Measurements from ENCODE around the gene ANKRD37.

The ANKRD37 gene

DNA sequence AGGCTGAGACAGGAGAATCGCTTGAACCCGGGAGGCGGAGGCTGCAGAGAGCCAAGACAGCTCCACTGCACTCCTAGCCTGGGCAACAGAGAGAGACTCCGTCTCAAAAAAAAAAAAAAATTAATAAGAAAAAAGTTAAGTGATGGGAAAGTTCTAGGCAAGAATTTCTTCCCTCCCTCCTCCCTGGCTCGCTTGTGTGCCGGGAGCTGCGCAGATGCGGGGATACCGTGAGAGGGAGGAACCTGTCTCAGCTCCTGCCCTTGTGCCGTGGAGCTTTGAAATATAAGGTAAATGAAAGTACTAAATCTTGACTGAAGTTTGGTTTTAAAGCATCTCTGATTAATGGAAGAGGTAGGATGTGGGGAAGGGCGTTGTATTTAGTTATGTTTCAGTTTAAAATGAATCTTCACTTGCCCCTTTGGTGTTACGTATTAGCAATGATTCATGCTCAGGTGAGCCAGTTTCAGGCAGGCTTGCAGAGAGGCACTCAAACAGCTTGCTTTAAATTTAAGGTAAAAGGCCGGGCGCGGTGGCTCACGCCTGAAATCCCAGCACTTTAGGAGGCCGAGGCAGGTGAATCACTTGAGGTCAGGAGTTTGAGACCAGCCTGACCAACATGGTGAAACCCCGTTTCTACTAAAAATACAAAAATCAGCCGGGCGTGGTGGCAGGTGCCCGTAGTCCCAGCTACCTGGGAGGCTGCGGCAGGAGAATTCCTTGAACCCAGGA lies 30.5 kb downstream of the ANKRD37 start:
- H3K9ac ChIP-seq (ENCODE audit: low read length), result no peak overlapping the region
- no peaks in the 10 kb centered on the region for H3K9me3 ChIP-seq (ENCODE audit: low read length)

GRCh38 chr4:185429660-185430059 lies 33.0 kb downstream of the ANKRD37 start:
- H3K4me1 ChIP-seq (ENCODE audit: insufficient read depth, low read length), result peaks cover 4% of the 10 kb centered on the region
- no peaks in the 10 kb centered on the region for H3K36me3 ChIP-seq (ENCODE audit: insufficient read depth, low read length)
- no peak overlapping the region for H3K27ac ChIP-seq (ENCODE audit: low read depth, low read length)
- H3K9me3 ChIP-seq (ENCODE audit: low read length), result no peaks in the 10 kb centered on the region
- no peak overlapping the region for H3K4me3 ChIP-seq (ENCODE audit: low read depth in 1 of 2, low read length in 2 of 2)
- H3K27me3 ChIP-seq (ENCODE audit: control insufficient read depth in 1 of 2, insufficient read depth in 2 of 2, low read length in 2 of 2), result no peaks in the 10 kb centered on the region
- H3K9ac ChIP-seq (ENCODE audit: low read length), result no peak overlapping the region

More for the DNA sequence above, 30.5 kb downstream of the ANKRD37 start:
- H3K4me3 ChIP-seq (ENCODE audit: low read depth in 1 of 2, low read length in 2 of 2), result no peak overlapping the region
- H3K27me3 ChIP-seq (ENCODE audit: control insufficient read depth in 1 of 2, insufficient read depth in 2 of 2, low read length in 2 of 2), result no peaks in the 10 kb centered on the region
- no peak overlapping the region for H3K27ac ChIP-seq (ENCODE audit: low read depth, low read length)
- H3K4me1 ChIP-seq (ENCODE audit: insufficient read depth, low read length), result peaks cover 9% of the 10 kb centered on the region
- H3K36me3 ChIP-seq (ENCODE audit: insufficient read depth, low read length), result peaks cover 2% of the 10 kb centered on the region

- H3K4me1 ChIP-seq (ENCODE audit: insufficient read depth, low read length), result no peaks in the 10 kb centered on the region
- H3K36me3 ChIP-seq (ENCODE audit: insufficient read depth, low read length), result no peaks in the 10 kb centered on the region
- no peak overlapping the region for H3K27ac ChIP-seq (ENCODE audit: low read depth, low read length)
- H3K27me3 ChIP-seq (ENCODE audit: control insufficient read depth in 1 of 2, insufficient read depth in 2 of 2, low read length in 2 of 2), result no peaks in the 10 kb centered on the region
- no peak overlapping the region for H3K4me3 ChIP-seq (ENCODE audit: low read depth in 1 of 2, low read length in 2 of 2)
- no peak overlapping the region for H3K9ac ChIP-seq (ENCODE audit: low read length)
- no peaks in the 10 kb centered on the region for H3K9me3 ChIP-seq (ENCODE audit: low read length)
Observed at GRCh38 chr4:185435466-185435865, 38.8 kb downstream of the ANKRD37 start.

DNA sequence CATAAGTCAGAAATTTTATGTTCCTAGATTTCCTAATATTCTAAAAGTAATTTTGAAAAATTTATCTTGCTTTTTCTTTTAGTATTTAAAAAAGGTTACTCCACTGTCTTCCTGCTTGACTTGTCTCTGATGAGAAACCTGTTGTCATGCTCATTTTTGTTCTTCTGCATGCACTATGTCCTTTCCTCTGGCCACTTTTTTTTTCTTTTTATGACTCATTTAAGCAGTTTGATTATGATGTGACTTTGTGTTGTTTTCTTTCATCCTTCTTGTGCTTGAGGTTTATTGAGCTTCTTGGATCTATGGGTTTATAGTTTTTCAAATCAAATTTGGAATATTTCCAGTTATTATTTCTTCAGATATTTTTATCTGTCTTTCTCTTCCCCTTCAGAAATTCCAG lies 41.2 kb downstream of the ANKRD37 start:
- Histone ChIP-seq H3K27me3 (ENCODE audit: control insufficient read depth in 1 of 2, insufficient read depth in 2 of 2, low read length in 2 of 2) (no peaks in the 10 kb centered on the region), H3K9me3 (ENCODE audit: low read length) (no peaks in the 10 kb centered on the region), H3K4me1 (ENCODE audit: insufficient read depth, low read length) (no peaks in the 10 kb centered on the region), H3K36me3 (ENCODE audit: insufficient read depth, low read length) (no peaks in the 10 kb centered on the region), H3K4me3 (ENCODE audit: low read depth in 1 of 2, low read length in 2 of 2) (no peak overlapping the region), H3K9ac (ENCODE audit: low read length) (no peak overlapping the region), H3K27ac (ENCODE audit: low read depth, low read length) (no peak overlapping the region)

GRCh38 chr4:185441479-185441878 lies 44.8 kb downstream of the ANKRD37 start:
- Histone ChIP-seq H3K27ac (ENCODE audit: low read depth, low read length) (no peak overlapping the region), H3K4me3 (ENCODE audit: low read depth in 1 of 2, low read length in 2 of 2) (no peak overlapping the region), H3K4me1 (ENCODE audit: insufficient read depth, low read length) (no peaks in the 10 kb centered on the region), H3K36me3 (ENCODE audit: insufficient read depth, low read length) (no peaks in the 10 kb centered on the region), H3K27me3 (ENCODE audit: control insufficient read depth in 1 of 2, insufficient read depth in 2 of 2, low read length in 2 of 2) (no peaks in the 10 kb centered on the region), H3K9me3 (ENCODE audit: low read length) (no peaks in the 10 kb centered on the region), H3K9ac (ENCODE audit: low read length) (no peak overlapping the region)

- no peaks in the 10 kb centered on the region for H3K9me3 ChIP-seq (ENCODE audit: low read length)
- no peak overlapping the region for H3K9ac ChIP-seq (ENCODE audit: low read length)
- no peaks in the 10 kb centered on the region for H3K4me1 ChIP-seq (ENCODE audit: insufficient read depth, low read length)
- no peaks in the 10 kb centered on the region for H3K36me3 ChIP-seq (ENCODE audit: insufficient read depth, low read length)
- no peak overlapping the region for H3K27ac ChIP-seq (ENCODE audit: low read depth, low read length)
- no peaks in the 10 kb centered on the region for H3K27me3 ChIP-seq (ENCODE audit: control insufficient read depth in 1 of 2, insufficient read depth in 2 of 2, low read length in 2 of 2)
- H3K4me3 ChIP-seq (ENCODE audit: low read depth in 1 of 2, low read length in 2 of 2), result no peak overlapping the region
Observed at GRCh38 chr4:185445209-185445608, 48.6 kb downstream of the ANKRD37 start.

Data from muscle layer of colon (tissue), 2 donors.